GM18505 (cell line): ENCODE data around the gene CYB561.
"Not testable (repeated sequence)": the region's sequence is repeated elsewhere in the genome, so short reads cannot be mapped to it uniquely, and the experiment has no call there.

Source experiments
- ATAC-seq: cut with Tn5 transposase; IDR thresholded peaks from one replicate; pipeline ENCODE4 v1.9.1; 2021; ENCODE audit not compliant: unreplicated experiment
- POLR2A ChIP-seq: IDR thresholded peaks from 4 replicates; pipeline ENCODE4 v1.6.1; 2011; ENCODE audit warnings: borderline replicate concordance; ENCODE audit not compliant: insufficient read depth, insufficient read length; ENCODE audit errors: extremely low read depth

CYB561 gene

DNA sequence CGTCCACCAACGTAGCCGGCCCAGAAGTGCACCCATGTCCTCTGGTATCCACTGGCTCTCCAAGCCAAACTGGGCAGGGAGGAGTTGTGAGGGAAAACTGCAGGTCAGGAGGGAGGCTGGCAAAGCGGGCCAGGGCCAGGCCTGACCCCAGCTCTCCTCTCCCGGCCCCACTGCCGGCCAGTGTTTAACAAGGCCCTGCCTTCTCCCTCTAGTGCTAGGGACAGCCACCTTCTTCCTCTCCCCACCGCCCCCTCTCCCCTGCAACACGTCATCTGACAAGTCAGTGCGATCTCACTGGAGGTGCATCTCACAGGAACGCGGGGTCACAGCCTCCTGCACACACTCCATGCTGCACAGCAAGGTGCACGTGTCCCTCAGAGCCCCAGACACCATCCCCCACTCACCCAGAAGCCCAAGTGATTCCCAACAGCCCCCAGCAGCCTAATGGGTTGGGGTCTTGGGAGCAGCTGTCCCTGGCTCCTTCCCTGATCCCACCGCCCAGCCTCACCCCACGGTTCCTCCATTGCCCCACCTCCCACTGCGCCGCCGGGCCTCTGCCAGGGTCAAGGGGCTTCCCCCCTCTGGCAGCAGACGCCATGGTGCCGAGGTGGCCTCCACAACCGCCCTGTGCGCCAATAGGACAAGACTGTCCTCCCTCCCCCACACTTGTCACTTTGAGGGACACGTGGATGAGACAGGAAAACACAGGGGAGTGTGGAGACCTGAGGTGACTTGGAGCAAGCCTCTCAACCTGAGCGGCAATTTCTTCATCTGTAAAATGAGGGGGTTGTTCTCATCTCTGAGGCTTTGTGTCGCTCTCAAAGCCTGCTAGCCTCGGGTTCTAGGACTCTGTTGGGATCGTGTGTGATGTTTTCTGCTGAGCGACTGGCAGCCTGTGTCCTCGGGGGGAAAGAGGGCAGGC is 29.6 kb upstream of the CYB561 start:
- ATAC-seq = no peak
- no peak for TF ChIP-seq POLR2A

DNA sequence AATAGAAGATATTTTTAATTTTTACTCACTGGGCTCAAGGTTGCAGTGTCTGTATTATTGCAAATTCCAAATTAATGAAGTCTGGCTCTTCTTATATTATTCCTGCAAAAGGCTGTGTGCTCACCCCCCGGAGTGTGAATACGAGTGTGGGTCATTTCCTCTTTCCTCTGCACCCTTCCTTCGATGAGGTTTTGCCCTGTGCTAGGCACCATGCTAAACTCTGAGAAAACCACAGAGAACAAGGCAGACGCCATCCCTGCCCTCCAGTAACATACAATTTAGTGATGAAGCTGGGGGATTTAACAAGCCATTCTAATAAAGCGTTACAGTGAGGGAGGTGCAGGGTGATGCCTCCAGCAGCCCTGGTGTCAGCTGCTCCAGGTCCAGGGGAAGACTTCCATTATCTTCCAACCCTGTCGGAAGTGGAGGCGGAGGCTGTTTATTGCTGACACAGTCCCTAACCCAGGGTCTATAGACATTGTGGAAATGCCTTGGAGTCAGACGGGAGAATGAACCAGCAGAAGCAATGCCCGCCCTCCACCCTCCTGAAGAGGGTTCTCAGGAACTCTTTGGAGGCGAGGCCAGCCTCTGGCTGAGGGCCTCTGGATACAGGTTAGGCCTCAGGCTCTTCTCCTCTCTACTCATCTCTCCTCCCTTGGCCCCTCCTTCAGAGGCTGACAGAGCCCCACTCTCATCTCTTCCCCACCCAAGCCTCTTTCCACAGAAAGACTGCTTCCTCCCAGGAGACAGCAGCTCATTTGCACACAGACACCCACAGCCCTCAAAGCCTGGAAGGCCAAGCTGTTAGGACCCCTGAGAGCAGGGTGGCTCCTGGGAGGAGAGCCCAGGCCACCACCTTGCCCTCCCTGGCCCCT is 28.7 kb upstream of the CYB561 start:
- ATAC-seq = no peak
- no peak for TF ChIP-seq POLR2A

DNA sequence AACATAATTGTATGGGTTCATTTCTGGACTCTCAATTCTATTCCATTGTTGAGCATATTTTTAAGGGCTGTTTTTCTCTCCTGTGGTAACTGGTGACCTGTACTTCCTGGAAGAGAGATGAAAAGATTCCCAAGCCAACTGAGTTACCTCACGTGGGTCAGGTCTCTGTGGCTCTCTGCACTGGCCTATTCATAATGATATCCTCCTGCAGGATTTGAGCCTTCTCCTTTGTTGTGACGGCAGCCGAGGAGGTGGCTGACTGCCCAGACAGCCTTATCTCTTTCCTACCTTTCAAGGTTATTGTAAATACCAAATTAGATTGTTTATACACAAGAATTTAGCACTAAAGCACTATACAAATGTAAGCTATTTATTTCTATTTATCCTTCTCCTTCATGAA is 28.1 kb upstream of the CYB561 start:
- TF ChIP-seq POLR2A = no peak

DNA sequence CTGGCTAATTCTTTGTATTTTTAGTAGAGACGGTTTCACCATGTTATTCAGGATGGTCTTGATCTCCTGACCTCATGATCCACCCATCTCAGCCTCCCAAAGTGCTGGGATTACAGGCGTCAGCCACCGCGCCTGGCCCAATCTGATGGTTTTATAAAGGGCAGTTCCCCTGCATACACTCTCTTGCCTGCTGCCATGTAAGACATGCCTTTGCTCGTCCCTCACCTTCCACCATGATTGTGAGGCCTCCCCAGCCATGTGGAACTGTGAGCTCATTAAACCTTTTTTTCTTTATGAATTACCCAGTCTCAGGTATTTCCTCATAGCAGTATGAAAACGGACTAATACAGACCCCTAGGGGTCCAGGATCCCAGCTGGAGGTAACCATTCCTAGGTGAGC is 22.0 kb upstream of the CYB561 start:
- not testable (repeated sequence) for ATAC-seq

More for the DNA sequence above, 28.1 kb upstream of the CYB561 start:
- no peak for ATAC-seq

DNA sequence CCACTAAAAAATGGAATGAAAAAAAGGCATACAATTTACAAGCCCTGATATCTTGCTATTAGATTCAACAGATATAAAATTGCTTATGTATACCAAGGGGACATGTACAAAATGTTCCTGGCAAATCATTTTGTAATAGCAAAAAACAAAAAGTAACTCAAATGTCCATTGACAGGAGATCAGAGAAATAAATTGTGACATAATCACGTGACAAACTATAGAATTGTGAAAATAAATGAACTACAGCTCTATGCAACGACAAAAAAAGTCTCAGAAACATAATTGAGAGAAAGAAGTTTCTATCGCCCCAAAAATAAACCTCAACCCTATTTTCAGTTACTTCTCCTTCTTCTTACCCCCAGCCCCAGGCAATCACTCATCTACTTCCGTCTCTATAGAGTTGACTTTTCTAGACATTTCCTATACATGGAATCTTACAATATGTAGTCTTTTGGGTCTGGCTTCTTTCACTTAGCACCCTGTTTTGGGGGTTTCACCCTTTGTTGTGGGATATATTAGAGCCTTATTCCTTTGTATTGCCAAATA is 18.7 kb upstream of the CYB561 start:
- TF ChIP-seq POLR2A = no peak
- ATAC-seq = no peak

DNA sequence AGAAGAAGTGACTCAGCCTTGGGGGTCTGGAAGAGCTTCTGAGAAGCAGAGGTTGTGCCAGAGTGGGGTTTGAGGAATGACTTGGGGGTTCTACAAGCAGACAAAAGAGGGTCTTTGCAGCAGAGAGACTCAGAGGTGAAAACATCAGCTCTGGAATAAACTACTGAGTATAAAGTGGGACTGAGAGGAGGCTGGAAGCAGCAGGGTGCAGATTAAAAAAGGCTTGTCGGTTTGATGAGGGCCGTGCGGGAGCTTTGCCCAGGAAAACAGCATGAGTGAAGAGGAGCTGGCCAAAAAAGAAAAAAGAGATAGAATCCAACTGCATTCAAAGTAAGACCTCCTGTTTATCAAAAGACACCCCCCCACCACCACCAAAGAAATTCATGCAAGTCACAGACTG is 17.7 kb upstream of the CYB561 start:
- no peak for TF ChIP-seq POLR2A
- no peak for ATAC-seq

DNA sequence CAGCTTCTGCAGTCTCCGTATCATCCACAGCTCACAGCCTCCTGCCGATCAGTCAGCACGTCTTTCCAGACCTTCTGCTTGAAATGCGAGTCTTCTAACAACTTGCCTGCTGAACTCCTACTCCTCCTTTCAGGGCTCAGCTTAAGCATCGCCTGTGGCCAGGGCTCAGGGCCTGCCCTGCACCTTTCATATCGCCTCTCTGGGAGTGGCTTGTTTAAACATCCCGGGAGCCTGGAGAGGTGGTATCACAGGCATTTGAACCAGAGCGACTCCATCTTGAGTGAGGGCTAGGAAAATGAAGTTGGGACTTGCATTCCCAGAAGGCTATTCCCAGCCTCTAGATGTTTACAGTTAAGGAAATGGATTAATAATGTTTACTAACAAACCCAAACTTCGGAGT is 13.9 kb upstream of the CYB561 start:
- TF ChIP-seq POLR2A = no peak
- no peak for ATAC-seq

DNA sequence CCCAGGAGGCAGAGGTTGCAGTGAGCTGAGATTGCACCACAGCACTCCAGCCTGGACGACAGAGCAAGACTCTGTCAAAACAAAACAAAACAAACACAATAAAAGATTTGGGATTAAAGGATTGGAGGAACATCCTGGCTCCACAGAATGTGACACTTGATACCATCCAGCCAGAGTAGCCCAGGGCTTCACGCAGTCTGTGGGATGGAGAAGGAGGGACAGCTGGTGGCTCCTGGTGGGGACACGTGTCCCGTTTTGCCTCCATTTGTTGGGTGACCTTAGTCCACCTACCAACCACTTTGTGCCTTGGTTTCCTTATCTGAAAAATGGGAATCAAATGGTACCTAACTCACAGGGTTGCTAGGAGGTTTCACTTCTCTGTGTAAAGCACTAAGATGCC is 12.4 kb upstream of the CYB561 start:
- no peak for ATAC-seq

DNA sequence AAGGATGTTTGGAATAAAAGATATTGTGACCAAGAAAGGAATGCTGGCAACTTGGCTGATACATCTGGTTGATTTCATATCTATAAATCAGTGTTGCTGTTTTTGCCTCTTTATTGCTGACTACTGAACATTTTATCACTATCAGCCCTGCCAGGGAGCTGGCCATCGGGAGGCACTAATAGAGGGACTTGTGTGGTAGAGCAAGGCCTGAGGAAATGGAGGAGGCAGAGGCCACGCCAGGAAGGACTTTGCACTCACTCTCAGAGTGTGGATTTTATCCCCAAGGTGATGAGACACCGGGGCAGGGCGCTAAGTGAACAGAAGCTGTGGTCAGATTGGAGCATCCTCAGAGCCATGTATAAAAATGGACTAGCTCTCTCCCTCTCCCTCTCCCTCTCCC is 9.3 kb upstream of the CYB561 start:
- no peak for ATAC-seq
- no peak for TF ChIP-seq POLR2A

More for the DNA sequence above, 12.4 kb upstream of the CYB561 start:
- TF ChIP-seq POLR2A = no peak

DNA sequence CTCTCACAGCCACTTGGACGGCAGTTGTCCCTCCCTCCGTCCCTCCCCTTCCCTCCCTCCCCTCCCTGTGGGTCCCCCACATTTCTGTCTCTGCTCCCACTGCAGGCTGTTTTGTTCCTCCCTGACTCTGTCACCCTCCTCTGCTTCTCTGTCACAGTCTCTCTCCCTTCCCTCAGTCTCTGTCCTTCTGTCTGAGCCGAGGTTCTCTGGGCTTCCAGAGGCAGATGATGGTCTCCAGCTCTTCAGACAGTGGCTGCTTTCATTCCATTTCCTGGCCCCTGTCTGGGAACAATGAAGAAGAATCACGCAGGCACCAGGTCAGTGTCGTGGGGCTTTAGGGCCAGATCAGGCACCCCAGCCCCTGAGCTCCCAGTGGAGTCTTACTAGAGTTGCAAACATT is 8.8 kb upstream of the CYB561 start:
- TF ChIP-seq POLR2A = no peak

DNA sequence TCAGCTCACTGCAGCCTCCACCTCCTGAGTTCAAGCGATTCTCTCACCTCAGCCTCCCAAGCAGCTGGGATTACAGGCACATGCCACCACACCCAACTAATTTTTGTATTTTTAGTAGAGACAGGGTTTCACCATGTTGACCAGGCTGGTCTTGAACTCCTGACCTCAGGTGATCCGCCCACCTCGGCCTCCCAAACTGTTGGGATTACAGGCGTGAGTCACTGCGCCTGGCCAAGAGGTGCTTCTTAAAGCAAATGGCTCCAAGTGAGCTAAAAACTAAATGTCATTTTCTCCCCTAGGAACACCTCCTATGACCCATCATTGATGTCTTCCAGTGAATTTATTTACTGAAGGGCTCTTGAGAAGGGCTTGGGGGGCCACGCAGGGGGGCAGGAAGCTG is 8.3 kb upstream of the CYB561 start:
- not testable (repeated sequence) for ATAC-seq

More for the DNA sequence above, 8.8 kb upstream of the CYB561 start:
- ATAC-seq = no peak

DNA sequence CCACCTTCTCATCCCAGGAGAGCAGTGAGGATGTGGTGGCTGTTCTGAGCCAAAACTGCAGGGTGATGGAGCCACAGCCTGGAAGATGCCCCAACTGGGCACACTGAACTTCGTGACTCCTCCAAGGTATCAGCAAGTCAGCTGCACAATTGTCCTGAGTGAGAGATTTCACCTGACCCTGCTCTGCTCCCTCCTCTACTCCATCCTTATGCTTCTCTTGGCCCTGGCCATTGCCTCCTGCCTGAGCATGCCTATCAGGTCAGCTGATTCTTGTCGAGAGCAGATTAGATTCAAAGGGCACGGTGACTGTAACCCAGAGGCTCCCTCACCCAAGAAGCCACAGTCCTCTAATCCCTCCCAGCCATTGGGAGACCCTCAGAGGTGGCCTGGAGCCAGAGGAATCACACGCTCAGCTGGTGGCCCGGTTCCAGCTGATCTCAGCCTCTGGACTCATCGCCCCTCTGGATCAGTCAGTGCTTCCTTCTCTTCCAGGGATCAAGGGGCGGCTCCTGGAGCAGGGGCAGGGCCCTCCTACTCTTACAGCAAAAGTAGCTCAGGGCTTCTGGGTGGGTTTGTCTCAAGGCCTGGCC is 7.0 kb upstream of the CYB561 start:
- no peak for TF ChIP-seq POLR2A
- no peak for ATAC-seq

DNA sequence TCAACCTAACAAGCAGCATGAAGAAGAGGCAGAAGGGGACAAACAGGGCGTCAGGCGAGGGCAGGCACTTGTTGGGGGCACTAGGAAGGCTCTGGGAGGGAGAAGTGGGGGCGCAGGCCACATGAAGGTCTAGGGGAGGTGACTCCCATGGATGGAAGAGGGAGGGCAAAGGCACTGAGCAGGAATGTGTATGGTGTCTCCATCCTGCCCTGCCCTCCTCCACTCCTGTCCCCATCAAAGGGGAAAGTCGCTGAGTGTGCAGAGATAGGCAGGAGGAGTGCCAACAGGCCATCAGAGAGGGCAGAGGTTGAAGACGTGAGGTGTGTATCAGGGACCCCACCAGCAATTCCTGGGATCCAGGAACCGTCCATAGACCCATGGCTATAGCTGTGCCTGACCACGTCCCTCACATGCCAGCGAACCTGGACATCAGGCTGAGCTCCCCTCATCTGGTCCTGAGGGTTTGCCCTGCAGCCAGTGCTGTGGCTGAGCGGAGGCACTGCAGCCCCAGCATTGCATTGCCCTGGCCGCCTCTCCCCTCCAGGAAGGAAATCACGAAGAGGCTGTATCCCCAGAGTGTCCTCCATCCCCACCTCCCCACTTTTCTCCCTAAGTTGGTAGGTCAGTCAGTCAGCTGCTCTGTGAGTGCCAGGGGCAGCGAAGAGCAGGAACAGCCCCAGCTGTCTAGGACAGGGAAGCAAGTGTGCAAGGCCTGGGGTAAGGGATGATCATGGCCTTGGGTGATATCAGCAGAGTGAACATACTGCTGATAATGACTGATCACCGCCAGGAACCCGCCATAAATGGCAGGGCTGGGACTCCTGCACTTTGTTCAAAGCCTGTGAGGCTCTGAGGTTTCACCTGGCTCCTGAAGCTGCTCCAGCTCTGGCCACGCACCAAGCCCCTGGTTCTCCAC is 6.2 kb upstream of the CYB561 start:
- no peak for TF ChIP-seq POLR2A
- ATAC-seq = no peak

DNA sequence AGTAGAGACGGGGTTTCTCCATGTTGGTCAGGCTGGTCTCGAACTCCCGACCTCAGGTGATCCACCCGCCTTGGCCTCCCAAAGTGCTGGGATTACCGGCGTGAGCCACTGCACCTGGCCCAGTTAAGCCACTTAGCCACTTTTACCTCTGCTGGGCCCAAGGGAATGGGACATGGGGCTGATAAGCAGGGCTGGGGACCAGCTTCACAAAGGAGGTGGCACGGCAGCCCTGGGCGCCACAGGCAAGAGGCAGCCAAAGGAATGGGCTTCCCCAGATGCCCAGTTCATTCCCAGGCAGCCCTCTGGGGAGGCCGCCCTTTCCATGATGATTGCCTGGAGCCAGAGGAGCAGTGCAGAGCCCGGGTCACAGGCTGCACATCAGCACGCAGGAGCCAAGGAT is 5.0 kb upstream of the CYB561 start:
- no peak for ATAC-seq
- no peak for TF ChIP-seq POLR2A
